WI38 (cell line): Measurements from ENCODE around the gene RFX5.

ENCODE experiments used
- H3K4me3 ChIP-seq: 2 replicates; pipeline ENCODE4 v1.5.1; 2011; ENCODE audit warnings: low read depth, mild to moderate bottlenecking, control low read depth, low read length
- CTCF ChIP-seq: IDR thresholded peaks from 2 replicates; pipeline ENCODE4 v1.5.1; 2012; ENCODE audit warnings: low read depth, mild to moderate bottlenecking, control low read depth, low read length

RFX5 gene

GRCh38 chr1:151326619-151327222 lies 20.3 kb downstream of the RFX5 start:
- H3K4me3 ChIP-seq = peak overlapping the region; percentile 62
- no peak for TF ChIP-seq CTCF

- H3K4me3 ChIP-seq = peak overlapping the region; percentile 62
These were observed 21.2 kb downstream of the RFX5 start for GRCh38 chr1:151325646-151326429.

GRCh38 chr1:151325231-151325630 lies 21.8 kb downstream of the RFX5 start:
- H3K4me3 ChIP-seq = peak overlapping the region; percentile 62
- TF ChIP-seq CTCF = no peak

More at GRCh38 chr1:151325646-151326429, 21.2 kb downstream of the RFX5 start:
- no peak for TF ChIP-seq CTCF

- TF ChIP-seq CTCF = no peak
- no peak overlapping the region for H3K4me3 ChIP-seq
These were observed 22.6 kb downstream of the RFX5 start for GRCh38 chr1:151324390-151324930.

GRCh38 chr1:151318975-151319374 lies 28.1 kb downstream of the RFX5 start:
- no peak overlapping the region for H3K4me3 ChIP-seq
- no peak for TF ChIP-seq CTCF

- H3K4me3 ChIP-seq = no peak overlapping the region
- no peak for TF ChIP-seq CTCF
These were observed 31.4 kb downstream of the RFX5 start for GRCh38 chr1:151315565-151316235.
